GM21390 (cell line): ENCODE results near the gene FZD1.
"Not testable (repeated sequence)": the region's sequence is repeated elsewhere in the genome, so short reads cannot be mapped to it uniquely, and the experiment has no call there.

Experiments used
- ATAC-seq: cut with Tn5 transposase; IDR thresholded peaks from one replicate; pipeline ENCODE4 v1.9.1; 2021; ENCODE audit not compliant: unreplicated experiment

FZD1 gene

GRCh38 chr7:91295576-91295975 is 31.3 kb downstream of the FZD1 start:
- no peak for ATAC-seq

- ATAC-seq, result no peak
These were observed 33.7 kb downstream of the FZD1 start for GRCh38 chr7:91297939-91298338.

- no peak for ATAC-seq
These were observed 35.9 kb downstream of the FZD1 start for GRCh38 chr7:91299952-91300775.

- no peak for ATAC-seq
These were observed 38.6 kb downstream of the FZD1 start for GRCh38 chr7:91302794-91303193.

- no peak for ATAC-seq
These were observed 42.0 kb downstream of the FZD1 start for GRCh38 chr7:91306266-91306665.

GRCh38 chr7:91307467-91307866 is 43.2 kb downstream of the FZD1 start:
- no peak for ATAC-seq

- not testable (repeated sequence) for ATAC-seq
These were observed 44.0 kb downstream of the FZD1 start for GRCh38 chr7:91308191-91308590.

GRCh38 chr7:91310830-91311460 is 46.7 kb downstream of the FZD1 start:
- ATAC-seq, result no peak

GRCh38 chr7:91311839-91312238 is 47.6 kb downstream of the FZD1 start:
- ATAC-seq, result no peak

GRCh38 chr7:91313113-91313512 is 48.9 kb downstream of the FZD1 start:
- no peak for ATAC-seq

- no peak for ATAC-seq
These were observed 50.5 kb downstream of the FZD1 start for GRCh38 chr7:91314591-91315323.

- ATAC-seq, result no peak
These were observed 52.2 kb downstream of the FZD1 start for GRCh38 chr7:91316426-91316825.

GRCh38 chr7:91319351-91319750 is 55.1 kb downstream of the FZD1 start:
- ATAC-seq, result no peak

GRCh38 chr7:91320366-91321078 is 56.3 kb downstream of the FZD1 start:
- ATAC-seq, result no peak
